GM10266 (cell line): ENCODE data around the gene ALOX12.

Source experiments
- DNase-seq: peaks from one replicate; pipeline ENCODE4 v3.0.0; 2012; ENCODE audit errors: extremely low spot score
- TF ChIP-seq, protein P1 (sequence below): IDR thresholded peaks from 2 replicates; pipeline ENCODE4 v1.5.1; 2012; ENCODE audit warnings: mild to moderate bottlenecking, low read depth; ENCODE audit not compliant: control insufficient read depth, insufficient read depth; ENCODE audit errors: missing control alignments

Gene ALOX12

DNA sequence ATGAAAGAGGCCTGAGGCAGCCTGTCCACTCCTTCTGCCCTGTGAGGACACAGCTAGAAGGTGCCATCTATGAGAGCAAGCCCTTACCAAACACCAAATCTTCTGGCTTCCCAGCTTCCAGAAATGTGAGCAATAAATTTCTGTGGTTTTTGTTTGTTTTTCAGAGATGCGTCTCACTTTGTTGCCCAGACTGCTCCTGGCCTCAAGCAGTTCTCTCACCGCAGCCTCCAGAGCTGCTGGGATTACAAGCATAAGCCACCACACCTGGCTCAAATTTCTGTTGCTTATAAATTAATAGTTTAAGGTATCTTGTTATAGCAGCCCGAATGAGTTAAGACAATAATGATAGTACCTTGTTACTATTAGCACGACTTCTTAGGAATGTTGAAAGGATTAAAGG is 60.5 kb downstream of the ALOX12 start:
- no peak for DNase-seq
- TF ChIP-seq, protein P1, sequence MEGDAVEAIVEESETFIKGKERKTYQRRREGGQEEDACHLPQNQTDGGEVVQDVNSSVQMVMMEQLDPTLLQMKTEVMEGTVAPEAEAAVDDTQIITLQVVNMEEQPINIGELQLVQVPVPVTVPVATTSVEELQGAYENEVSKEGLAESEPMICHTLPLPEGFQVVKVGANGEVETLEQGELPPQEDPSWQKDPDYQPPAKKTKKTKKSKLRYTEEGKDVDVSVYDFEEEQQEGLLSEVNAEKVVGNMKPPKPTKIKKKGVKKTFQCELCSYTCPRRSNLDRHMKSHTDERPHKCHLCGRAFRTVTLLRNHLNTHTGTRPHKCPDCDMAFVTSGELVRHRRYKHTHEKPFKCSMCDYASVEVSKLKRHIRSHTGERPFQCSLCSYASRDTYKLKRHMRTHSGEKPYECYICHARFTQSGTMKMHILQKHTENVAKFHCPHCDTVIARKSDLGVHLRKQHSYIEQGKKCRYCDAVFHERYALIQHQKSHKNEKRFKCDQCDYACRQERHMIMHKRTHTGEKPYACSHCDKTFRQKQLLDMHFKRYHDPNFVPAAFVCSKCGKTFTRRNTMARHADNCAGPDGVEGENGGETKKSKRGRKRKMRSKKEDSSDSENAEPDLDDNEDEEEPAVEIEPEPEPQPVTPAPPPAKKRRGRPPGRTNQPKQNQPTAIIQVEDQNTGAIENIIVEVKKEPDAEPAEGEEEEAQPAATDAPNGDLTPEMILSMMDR, result no peak

GRCh38 chr17:7058831-7059447 is 63.1 kb downstream of the ALOX12 start:
- TF ChIP-seq, protein P1, result no peak
- no peak for DNase-seq
